ENCODE measurements around the gene LGR4.

Gene LGR4

GRCh38 chr11:27397624-27398399 lies 74.8 kb downstream of the LGR4 start:
- DNase-seq, result no peak

- DNase-seq, result no peak
These were observed 76.2 kb downstream of the LGR4 start for GRCh38 chr11:27396259-27396839.

GRCh38 chr11:27395556-27396258 lies 76.9 kb downstream of the LGR4 start:
- DNase-seq, result no peak

- no peak for DNase-seq
These were observed 77.8 kb downstream of the LGR4 start for GRCh38 chr11:27394781-27395228.

GRCh38 chr11:27392278-27393114 lies 80.1 kb downstream of the LGR4 start:
- no peak for DNase-seq

GRCh38 chr11:27391331-27392015 lies 81.1 kb downstream of the LGR4 start:
- DNase-seq, result no peak

GRCh38 chr11:27390318-27391295 lies 82.0 kb downstream of the LGR4 start:
- DNase-seq, result no peak

- DNase-seq, result no peak
These were observed 83.7 kb downstream of the LGR4 start for GRCh38 chr11:27388869-27389268.

GRCh38 chr11:27388001-27388400 lies 84.6 kb downstream of the LGR4 start:
- DNase-seq, result no peak

- DNase-seq, result no peak
These were observed 85.2 kb downstream of the LGR4 start for GRCh38 chr11:27387362-27387761.

- no peak for DNase-seq
These were observed 86.3 kb downstream of the LGR4 start for GRCh38 chr11:27386181-27386845.

- no peak for DNase-seq
These were observed 87.3 kb downstream of the LGR4 start for GRCh38 chr11:27385245-27385644.

GRCh38 chr11:27384227-27384626 lies 88.4 kb downstream of the LGR4 start:
- no peak for DNase-seq

GRCh38 chr11:27383645-27384044 lies 88.9 kb downstream of the LGR4 start:
- DNase-seq, result no peak

GRCh38 chr11:27381238-27381666 lies 91.3 kb downstream of the LGR4 start:
- no peak for DNase-seq

GRCh38 chr11:27380771-27381170 lies 91.8 kb downstream of the LGR4 start:
- no peak for DNase-seq

GRCh38 chr11:27379449-27379848 lies 93.1 kb downstream of the LGR4 start:
- DNase-seq, result no peak

GRCh38 chr11:27375370-27375769 lies 97.2 kb downstream of the LGR4 start:
- DNase-seq, result no peak

- DNase-seq, result no peak
These were observed 98.6 kb downstream of the LGR4 start for GRCh38 chr11:27373856-27374602.

GRCh38 chr11:27373392-27373791 lies 99.2 kb downstream of the LGR4 start:
- DNase-seq, result no peak

Measured in NCI-H1105 (cell line).